ENCODE measurements around the gene ISCA1. TPM values are rescaled to one million over a fixed set of nuclear protein-coding genes. Genes with fewer than 3 reads are reported as not detected.

Gene ISCA1
- total and polyA plus RNA-seq, 4 experiments from 2014 or later = 34.6 to 83.6 (median 44.7) TPM

DNA sequence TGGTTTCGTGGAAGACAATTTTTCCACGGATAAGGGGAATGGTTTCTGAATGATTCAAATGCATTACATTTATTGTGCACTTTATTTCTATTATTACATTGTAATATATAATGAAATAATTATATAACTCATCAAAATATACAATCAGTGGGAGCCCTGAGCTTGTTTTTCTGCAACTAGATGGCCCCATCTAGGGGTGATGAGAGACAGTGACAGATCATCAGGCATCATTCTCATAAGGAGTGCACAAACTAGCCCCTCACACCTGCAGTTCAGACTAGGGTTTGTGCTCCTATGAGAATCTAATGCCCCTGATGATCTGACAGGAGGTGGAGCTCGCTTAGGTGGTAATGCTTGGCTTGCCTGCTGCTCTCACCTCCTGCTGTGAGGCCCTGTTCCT is 6.4 kb downstream of the ISCA1 start:
- Histone ChIP-seq H3K36me3 (ENCODE audit: insufficient read depth, low read length) (peaks cover 27% of the 10 kb centered on the region), H3K4me3 (ENCODE audit: low read length in 2 of 2) (no peak overlapping the region), H3K27ac (ENCODE audit: low read depth, low read length) (no peak overlapping the region), H3K27me3 (ENCODE audit: insufficient read depth, low read length) (no peaks in the 10 kb centered on the region), H3K4me1 (ENCODE audit: insufficient read depth, low read length) (peaks cover 29% of the 10 kb centered on the region), H3K9me3 (ENCODE audit: control insufficient read depth in 1 of 2, low read length in 2 of 2) (no peaks in the 10 kb centered on the region)
- H3K4me1 Mint-ChIP-seq = peaks cover 25 to 50% (median 39%) of the 10 kb centered on the region in 4 donors
- intact Hi-C loops (cut with micrococcal nuclease) = no loop called here
- CTCF ChIA-PET (ENCODE audit: partially characterized antibody) = interaction anchor here (1.1 kb wide), 1 partner anchor 75 kb away, joined by 3 read pairs; no protein-coding TSS in a partner anchor
- H3K27ac Mint-ChIP-seq = no peak overlapping the region
- no peaks in the 10 kb centered on the region for H3K9me3 Mint-ChIP-seq
- H3K36me3 Mint-ChIP-seq = peaks cover 42 to 46% of the 10 kb centered on the region in 2 donors
- POLR2A ChIA-PET (ENCODE audit: partially characterized antibody) = no interaction called here
- DNase-seq = no peak
- H3K27me3 Mint-ChIP-seq = no peaks in the 10 kb centered on the region
- H3K4me3 Mint-ChIP-seq = no peak overlapping the region

DNA sequence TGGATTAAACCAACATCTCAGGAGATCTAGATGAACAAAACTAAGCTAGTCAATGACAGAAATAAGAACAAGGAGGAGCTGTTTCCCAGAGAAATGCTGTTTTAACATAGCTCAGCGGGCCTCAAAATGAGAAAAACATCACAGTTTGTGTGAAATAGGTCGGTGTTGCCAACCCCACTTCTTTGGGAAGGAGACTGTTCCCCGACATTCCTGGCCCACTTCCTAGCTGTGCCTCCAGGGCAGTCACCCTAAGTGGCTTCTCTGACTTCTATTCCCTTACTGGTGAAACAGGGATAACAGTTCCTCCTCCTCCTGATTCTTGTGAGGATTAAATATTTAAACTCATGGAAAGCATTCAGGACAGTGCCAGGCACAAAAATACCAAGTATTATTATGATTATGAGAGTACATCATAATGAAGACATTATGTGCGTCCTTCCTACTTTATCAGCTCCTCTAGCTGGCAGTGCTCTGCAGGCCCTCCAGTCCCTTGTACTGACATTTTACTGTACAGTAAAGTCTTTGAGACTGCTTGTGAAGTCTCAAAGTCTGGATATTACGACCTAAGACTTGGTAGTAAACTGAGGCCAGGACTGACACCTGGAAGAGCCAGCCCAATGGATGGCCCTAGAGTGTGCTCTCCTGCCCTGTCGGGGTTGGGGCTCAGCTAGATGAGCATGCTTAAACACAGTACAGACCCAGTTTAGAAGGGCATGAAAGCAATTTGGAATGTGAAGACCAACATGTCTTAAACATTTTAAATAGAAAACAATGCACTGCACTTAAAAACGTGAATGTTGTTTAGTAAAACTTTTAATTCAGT is 7.3 kb downstream of the ISCA1 start:
- DNase-seq = no peak
- Histone ChIP-seq H3K27me3 (ENCODE audit: insufficient read depth, low read length) (no peaks in the 10 kb centered on the region), H3K4me3 (ENCODE audit: low read length in 2 of 2) (no peak overlapping the region), H3K9me3 (ENCODE audit: control insufficient read depth in 1 of 2, low read length in 2 of 2) (no peaks in the 10 kb centered on the region), H3K27ac (ENCODE audit: low read depth, low read length) (no peak overlapping the region), H3K36me3 (ENCODE audit: insufficient read depth, low read length) (peaks cover 27% of the 10 kb centered on the region), H3K4me1 (ENCODE audit: insufficient read depth, low read length) (peaks cover 21% of the 10 kb centered on the region)
- CTCF ChIA-PET (ENCODE audit: partially characterized antibody) = no interaction called here
- H3K9me3 Mint-ChIP-seq = no peaks in the 10 kb centered on the region
- H3K4me1 Mint-ChIP-seq = peaks cover 20 to 45% (median 33%) of the 10 kb centered on the region in 4 donors
- intact Hi-C loops (cut with micrococcal nuclease) = no loop called here
- no peaks in the 10 kb centered on the region for H3K27me3 Mint-ChIP-seq
- H3K27ac Mint-ChIP-seq = no peak overlapping the region
- POLR2A ChIA-PET (ENCODE audit: partially characterized antibody) = no interaction called here
- H3K36me3 Mint-ChIP-seq = peaks cover 44 to 46% of the 10 kb centered on the region in 2 donors
- H3K4me3 Mint-ChIP-seq = no peak overlapping the region

DNA sequence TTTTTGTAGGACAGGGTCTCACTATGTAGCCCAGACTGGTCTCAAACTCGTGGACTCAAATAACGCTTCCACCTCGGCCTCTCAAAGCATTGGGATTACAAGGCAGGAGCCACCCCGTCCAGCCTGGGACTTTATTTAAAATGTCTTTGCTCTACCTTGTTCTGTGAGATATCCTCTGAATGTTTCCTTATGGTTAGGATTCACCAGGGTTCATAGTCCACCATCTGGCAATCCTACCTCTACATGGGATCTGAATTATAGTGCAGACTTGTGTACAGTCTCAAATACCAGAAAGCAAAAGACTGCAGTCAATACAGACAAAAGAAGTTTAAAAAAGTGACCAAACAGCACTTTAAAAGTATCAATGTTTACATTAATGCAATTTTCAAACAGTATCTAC is 10.1 kb downstream of the ISCA1 start:
- Mint-ChIP-seq H3K4me1 (peaks cover 8 to 22% (median 17%) of the 10 kb centered on the region in 4 donors), H3K9me3 (no peaks in the 10 kb centered on the region), H3K36me3 (peaks cover 46% of the 10 kb centered on the region in 2 donors), H3K4me3 (no peak overlapping the region), H3K27ac (no peak overlapping the region), H3K27me3 (no peaks in the 10 kb centered on the region)
- CTCF ChIA-PET (ENCODE audit: partially characterized antibody) = no interaction called here
- DNase-seq = no peak
- no peaks in the 10 kb centered on the region for H3K9me3 ChIP-seq (ENCODE audit: control insufficient read depth in 1 of 2, low read length in 2 of 2)
- H3K4me3 ChIP-seq (ENCODE audit: low read length in 2 of 2) = no peak overlapping the region
- intact Hi-C loops (cut with micrococcal nuclease) = no loop called here
- no peaks in the 10 kb centered on the region for H3K27me3 ChIP-seq (ENCODE audit: insufficient read depth, low read length)
- peaks cover 30% of the 10 kb centered on the region for H3K36me3 ChIP-seq (ENCODE audit: insufficient read depth, low read length)
- no peak overlapping the region for H3K27ac ChIP-seq (ENCODE audit: low read depth, low read length)
- POLR2A ChIA-PET (ENCODE audit: partially characterized antibody) = no interaction called here
- no peaks in the 10 kb centered on the region for H3K4me1 ChIP-seq (ENCODE audit: insufficient read depth, low read length)

DNA sequence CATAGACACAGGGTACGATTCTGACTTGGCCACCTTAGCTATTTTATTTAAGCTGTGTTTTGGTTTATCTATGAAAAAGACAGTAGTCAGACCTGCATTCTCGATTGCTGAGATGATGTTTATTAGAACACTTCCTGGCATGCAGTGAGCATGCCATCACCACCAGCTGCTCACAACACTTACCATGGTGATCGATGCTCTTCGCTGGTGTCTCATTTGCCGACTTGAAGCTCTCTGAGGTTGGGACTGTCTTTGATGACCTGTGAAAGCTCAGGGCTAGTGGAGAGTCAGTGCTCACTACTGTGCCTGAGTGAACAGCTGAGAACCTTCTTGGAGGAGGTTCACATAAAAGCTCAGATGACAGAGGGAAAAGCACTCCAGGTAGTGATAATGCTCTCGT is 18.5 kb downstream of the ISCA1 start:
- Histone ChIP-seq H3K27me3 (ENCODE audit: insufficient read depth, low read length) (no peaks in the 10 kb centered on the region), H3K9me3 (ENCODE audit: control insufficient read depth in 1 of 2, low read length in 2 of 2) (no peaks in the 10 kb centered on the region), H3K4me1 (ENCODE audit: insufficient read depth, low read length) (no peaks in the 10 kb centered on the region), H3K27ac (ENCODE audit: low read depth, low read length) (no peak overlapping the region), H3K4me3 (ENCODE audit: low read length in 2 of 2) (no peak overlapping the region), H3K36me3 (ENCODE audit: insufficient read depth, low read length) (peaks cover 17% of the 10 kb centered on the region)
- Mint-ChIP-seq H3K36me3 (peaks cover 53 to 57% of the 10 kb centered on the region in 2 donors), H3K27me3 (no peaks in the 10 kb centered on the region), H3K4me1 (peaks cover 0 to 3% (median 0%) of the 10 kb centered on the region in 4 donors), H3K27ac (peak overlapping the region in 1 of 7 donors; percentile 30), H3K9me3 (no peaks in the 10 kb centered on the region), H3K4me3 (no peak overlapping the region)
- DNase-seq = no peak
- intact Hi-C loops (cut with micrococcal nuclease) = no loop called here
- ChIA-PET POLR2A (ENCODE audit: partially characterized antibody) (no interaction called here), CTCF (ENCODE audit: partially characterized antibody) (no interaction called here)

DNA sequence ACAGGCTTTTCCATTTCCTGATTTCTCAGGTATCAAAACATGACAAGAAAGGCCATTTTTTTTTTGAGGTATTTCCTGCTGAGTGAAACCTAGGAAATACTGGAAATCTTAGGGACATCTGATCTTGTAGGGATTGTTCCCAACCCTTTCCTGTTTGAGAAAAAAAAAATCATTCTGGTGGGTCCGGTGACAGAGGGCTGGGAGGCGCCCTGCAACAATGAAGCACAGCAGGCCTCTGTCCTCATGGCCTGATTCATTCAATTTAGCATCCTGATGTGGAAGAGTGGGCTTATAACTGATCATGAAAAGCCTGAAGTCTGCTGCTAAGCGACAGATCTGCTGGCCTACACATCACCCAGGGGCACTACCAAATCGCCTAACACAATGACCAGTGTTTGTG is 19.8 kb downstream of the ISCA1 start:
- no peak overlapping the region for H3K27ac ChIP-seq (ENCODE audit: low read depth, low read length)
- no peaks in the 10 kb centered on the region for H3K9me3 Mint-ChIP-seq
- no peaks in the 10 kb centered on the region for H3K27me3 Mint-ChIP-seq
- no peaks in the 10 kb centered on the region for H3K4me1 ChIP-seq (ENCODE audit: insufficient read depth, low read length)
- intact Hi-C loops (cut with micrococcal nuclease) = no loop called here
- no peak overlapping the region for H3K4me3 Mint-ChIP-seq
- no peak for DNase-seq
- CTCF ChIA-PET (ENCODE audit: partially characterized antibody) = no interaction called here
- peak overlapping the region in 1 of 7 donors; percentile 38 for H3K27ac Mint-ChIP-seq
- peaks cover 0 to 1% (median 0%) of the 10 kb centered on the region in 4 donors for H3K4me1 Mint-ChIP-seq
- peaks cover 46 to 54% of the 10 kb centered on the region in 2 donors for H3K36me3 Mint-ChIP-seq
- no peaks in the 10 kb centered on the region for H3K27me3 ChIP-seq (ENCODE audit: insufficient read depth, low read length)
- peaks cover 14% of the 10 kb centered on the region for H3K36me3 ChIP-seq (ENCODE audit: insufficient read depth, low read length)
- H3K9me3 ChIP-seq (ENCODE audit: control insufficient read depth in 1 of 2, low read length in 2 of 2) = no peaks in the 10 kb centered on the region
- H3K4me3 ChIP-seq (ENCODE audit: low read length in 2 of 2) = no peak overlapping the region
- POLR2A ChIA-PET (ENCODE audit: partially characterized antibody) = no interaction called here

DNA sequence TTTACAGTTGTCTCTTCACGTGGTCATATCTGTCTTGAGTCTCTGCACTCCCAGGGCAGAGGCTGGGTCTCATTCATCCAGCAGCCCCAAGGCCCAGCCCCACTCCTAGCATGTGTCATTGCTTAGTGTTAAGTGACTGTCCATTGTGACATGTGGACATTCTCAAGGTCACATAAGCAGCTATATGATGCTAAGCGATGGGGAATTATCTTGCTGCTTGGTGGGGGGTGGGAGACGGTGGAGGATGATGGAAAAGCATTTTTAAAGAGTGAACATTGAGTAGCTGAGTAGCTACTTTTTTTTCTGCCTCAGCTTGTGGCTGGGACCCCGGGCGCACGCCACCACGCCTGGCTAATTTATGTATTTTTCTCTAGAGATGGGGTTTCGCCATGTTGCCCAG is 22.8 kb downstream of the ISCA1 start, which contains the start of gene C9orf153:
Gene C9orf153, minus strand, starts transcription at position 101 of the 400 bp plus-strand sequence. CDS start 30,054 bp downstream, outside the sequence.
- Histone ChIP-seq H3K27me3 (ENCODE audit: insufficient read depth, low read length) (no peaks in the 10 kb centered on the region), H3K4me3 (ENCODE audit: low read length in 2 of 2) (no peak within 1 kb of the TSS), H3K4me1 (ENCODE audit: insufficient read depth, low read length) (no peaks in the 10 kb centered on the region), H3K36me3 (ENCODE audit: insufficient read depth, low read length) (peaks cover 14% of the 10 kb centered on the region), H3K9me3 (ENCODE audit: control insufficient read depth in 1 of 2, low read length in 2 of 2) (no peaks in the 10 kb centered on the region), H3K27ac (ENCODE audit: low read depth, low read length) (no peak within 1 kb of the TSS)
- intact Hi-C loops (cut with micrococcal nuclease) = no loop called here
- Mint-ChIP-seq H3K36me3 (peaks cover 26 to 41% of the 10 kb centered on the region in 2 donors), H3K9me3 (peaks cover 0 to 4% (median under 1%) of the 10 kb centered on the region in 8 donors), H3K27ac (peak within 1 kb of the TSS in 1 of 7 donors; percentile 63), H3K4me1 (no peaks in the 10 kb centered on the region), H3K4me3 (no peak within 1 kb of the TSS), H3K27me3 (no peaks in the 10 kb centered on the region)
- no peak for DNase-seq
- POLR2A ChIA-PET (ENCODE audit: partially characterized antibody) = no interaction called here
- CTCF ChIA-PET (ENCODE audit: partially characterized antibody) = interaction anchor here (0.7 to 1.0 kb wide), 2 partner anchors 394 to 1573 kb away, joined by 3 read pairs; no protein-coding TSS in a partner anchor

DNA sequence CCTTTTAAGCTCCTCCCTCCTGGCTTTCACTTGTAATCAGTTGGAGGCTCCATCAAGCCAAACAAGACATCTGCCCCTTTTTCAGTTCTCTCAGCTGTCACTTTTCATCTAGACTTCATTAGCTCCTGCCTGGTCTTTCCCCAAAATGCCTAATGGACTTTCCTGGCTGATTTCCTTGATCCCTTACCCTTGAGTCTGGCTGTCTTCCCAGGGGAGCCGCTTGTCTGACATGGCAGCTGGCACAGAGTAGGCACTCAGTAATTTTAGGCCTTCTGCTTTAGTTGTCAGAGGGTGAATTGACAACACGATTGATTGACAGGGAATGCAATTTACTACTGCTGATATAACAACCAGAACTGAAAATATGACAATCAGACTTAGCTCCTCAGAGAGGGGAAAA is 24.9 kb downstream of the ISCA1 start:
- ChIA-PET POLR2A (ENCODE audit: partially characterized antibody) (no interaction called here), CTCF (ENCODE audit: partially characterized antibody) (no interaction called here)
- no peak overlapping the region for H3K27ac Mint-ChIP-seq

More for the DNA sequence above, 24.9 kb downstream of the ISCA1 start:
- peaks cover 8 to 22% of the 10 kb centered on the region in 2 donors for H3K36me3 Mint-ChIP-seq
- no peaks in the 10 kb centered on the region for H3K27me3 ChIP-seq (ENCODE audit: insufficient read depth, low read length)
- intact Hi-C loops (cut with micrococcal nuclease) = no loop called here
- H3K27me3 Mint-ChIP-seq = no peaks in the 10 kb centered on the region
- no peak overlapping the region for H3K4me3 ChIP-seq (ENCODE audit: low read length in 2 of 2)
- peaks cover under 1% of the 10 kb centered on the region for H3K36me3 ChIP-seq (ENCODE audit: insufficient read depth, low read length)
- no peak overlapping the region for H3K27ac ChIP-seq (ENCODE audit: low read depth, low read length)
- H3K4me1 Mint-ChIP-seq = no peaks in the 10 kb centered on the region
- H3K9me3 Mint-ChIP-seq = peaks cover 0 to 19% (median 11%) of the 10 kb centered on the region in 8 donors
- no peaks in the 10 kb centered on the region for H3K4me1 ChIP-seq (ENCODE audit: insufficient read depth, low read length)
- no peak overlapping the region for H3K4me3 Mint-ChIP-seq
- DNase-seq = no peak
- H3K9me3 ChIP-seq (ENCODE audit: control insufficient read depth in 1 of 2, low read length in 2 of 2) = no peaks in the 10 kb centered on the region
